Suprapubic skin (tissue), 4 donors: ENCODE data around the gene PRPF19. TPM values are rescaled to one million over a fixed set of nuclear protein-coding genes. Genes with fewer than 3 reads are reported as not detected.

Experiments used
- DNase-seq, 2 donors: peaks; one replicate each; pipeline ENCODE4 v3.0.0-alpha.2; 2019; ENCODE audit warnings: low spot score in 2 of 2
- H3K27ac ChIP-seq: fragments of 200-600 bp; sonication (generic); one replicate; pipeline ENCODE4 v1.5.1; 2019
- H3K27me3 ChIP-seq: fragments of 200-600 bp; sonication (generic); one replicate; pipeline ENCODE4 v1.5.1; 2019
- H3K36me3 ChIP-seq: fragments of 200-600 bp; sonication (generic); one replicate; pipeline ENCODE4 v1.5.1; 2019
- H3K4me1 ChIP-seq: fragments of 200-600 bp; sonication (generic); one replicate; pipeline ENCODE4 v1.5.1; 2019
- H3K4me3 ChIP-seq: fragments of 200-600 bp; sonication (generic); one replicate; pipeline ENCODE4 v1.5.1; 2019; ENCODE audit warnings: mild to moderate bottlenecking
- H3K9me3 ChIP-seq: fragments of 200-600 bp; sonication (generic); one replicate; pipeline ENCODE4 v1.5.1; 2019
- EP300 ChIP-seq: sonication (generic); formaldehyde crosslinking; IDR thresholded peaks from one replicate; pipeline ENCODE4 v1.6.1; 2017; ENCODE audit warnings: antibody characterized with exemption
- POLR2A ChIP-seq, 2 donors: fragments of 450-650 bp; IDR thresholded peaks; one replicate each; pipeline ENCODE4 v1.6.1; 2017; ENCODE audit warnings: antibody characterized with exemption in 2 of 2, mild to moderate bottlenecking in 2 of 2, moderate library complexity in 2 of 2
- POLR2AphosphoS5 ChIP-seq, 3 donors: sonication (generic); formaldehyde crosslinking; IDR thresholded peaks; one replicate each; pipeline ENCODE4 v1.6.1; 2017; ENCODE audit warnings: antibody characterized with exemption in 3 of 3
- WGBS: methylation state at CpG from one replicate; pipeline ENCODE4 v1.1.5; 2018; 5-methylcytosine and 5-hydroxymethylcytosine counted together
- total RNA-seq, 4 donors: library from RNA; depleted of rRNA; stranded (reverse); fragments of >200 nt; gene quantifications; one replicate each; pipeline ENCODE4 v1.1.0, GENCODE V29; 2016
- TF ChIP-seq, protein P1 (sequence below), 2 donors: fragments of 200-600 bp in 1 of 2; fragments of 450-650 bp in 1 of 2; sonication (generic) in 1 of 2; IDR thresholded peaks; one replicate each; pipeline ENCODE4 v1.5.1; 2016 to 2019; ENCODE audit warnings: antibody characterized with exemption in 2 of 2, mild to moderate bottlenecking in 1 of 2, moderate library complexity in 1 of 2

The PRPF19 gene
- total RNA-seq, 4 donors from 2014 or later, result 101 to 153 (median 116) TPM

DNA sequence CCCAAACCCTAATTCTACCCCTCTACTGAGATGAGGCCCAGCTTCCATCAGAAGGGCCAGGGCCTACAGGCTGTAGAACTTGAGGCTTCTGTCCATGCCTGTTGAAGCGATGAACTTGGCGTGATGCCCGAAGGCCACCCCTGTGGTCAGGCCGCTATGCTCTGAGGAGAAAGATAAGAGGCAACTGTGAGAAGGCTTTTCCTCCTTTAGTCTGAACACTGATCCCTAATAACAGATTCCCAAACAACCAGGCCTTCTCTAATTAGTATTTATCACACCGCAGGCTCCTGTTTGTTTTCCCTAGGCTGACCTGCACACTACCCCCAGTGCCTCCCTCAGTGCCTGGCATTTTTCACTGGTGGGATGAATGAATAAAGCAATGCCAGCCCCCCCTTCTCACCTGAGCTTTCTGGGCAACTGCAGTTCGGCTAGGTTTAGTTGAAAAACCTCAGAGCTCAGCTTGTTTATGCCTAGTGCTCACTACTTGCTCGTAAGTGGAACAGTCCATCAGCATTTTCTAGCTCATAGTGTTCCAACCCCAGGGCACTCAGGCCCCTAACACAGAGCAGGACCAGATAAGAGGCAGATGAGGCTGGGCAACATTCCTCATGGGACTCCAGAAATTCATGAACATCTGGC is 15.2 kb downstream of the PRPF19 start:
- DNase-seq, result no peak
- Histone ChIP-seq H3K4me3 (no peak overlapping the region), H3K9me3 (no peaks in the 10 kb centered on the region), H3K4me1 (peaks cover 3% of the 10 kb centered on the region), H3K36me3 (peaks cover 74% of the 10 kb centered on the region), H3K27ac (no peak overlapping the region), H3K27me3 (no peaks in the 10 kb centered on the region)
- no peak for TF ChIP-seq POLR2AphosphoS5 (IDR thresholded peaks at IDR 0.05)
- no peak for TF ChIP-seq POLR2A (IDR thresholded peaks at IDR 0.05)
- 92% methylated on average over 7 of the region's 7 CpGs for WGBS

DNA sequence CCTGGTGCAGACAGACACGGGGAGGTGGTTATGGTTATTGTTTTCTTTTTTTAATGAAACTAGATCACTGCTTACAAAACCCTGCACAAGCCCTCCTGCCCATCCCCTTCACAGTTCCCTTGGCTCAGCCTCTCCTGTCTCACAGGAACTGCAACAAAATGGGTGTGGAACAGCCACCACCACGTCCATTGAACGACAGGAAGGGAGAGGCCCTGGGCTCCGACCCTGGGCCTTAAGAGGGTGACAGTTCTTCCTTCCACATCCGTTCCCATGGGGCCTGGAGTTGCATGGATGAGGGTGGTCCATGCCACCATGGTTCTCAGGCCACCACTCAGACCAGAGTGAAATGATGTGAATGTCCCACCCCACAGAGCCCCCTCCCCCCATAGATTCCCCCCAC is 15.7 kb downstream of the PRPF19 start:
- Histone ChIP-seq H3K9me3 (no peaks in the 10 kb centered on the region), H3K27ac (no peak overlapping the region), H3K27me3 (no peaks in the 10 kb centered on the region), H3K4me3 (no peak overlapping the region), H3K36me3 (peaks cover 69% of the 10 kb centered on the region), H3K4me1 (peaks cover 3% of the 10 kb centered on the region)
- 46% methylated on average over 5 of the region's 5 CpGs for WGBS
- TF ChIP-seq POLR2AphosphoS5 (IDR thresholded peaks at IDR 0.05) (no peak), POLR2A (IDR thresholded peaks at IDR 0.05) (no peak), EP300 (no peak)
- TF ChIP-seq, protein P1, sequence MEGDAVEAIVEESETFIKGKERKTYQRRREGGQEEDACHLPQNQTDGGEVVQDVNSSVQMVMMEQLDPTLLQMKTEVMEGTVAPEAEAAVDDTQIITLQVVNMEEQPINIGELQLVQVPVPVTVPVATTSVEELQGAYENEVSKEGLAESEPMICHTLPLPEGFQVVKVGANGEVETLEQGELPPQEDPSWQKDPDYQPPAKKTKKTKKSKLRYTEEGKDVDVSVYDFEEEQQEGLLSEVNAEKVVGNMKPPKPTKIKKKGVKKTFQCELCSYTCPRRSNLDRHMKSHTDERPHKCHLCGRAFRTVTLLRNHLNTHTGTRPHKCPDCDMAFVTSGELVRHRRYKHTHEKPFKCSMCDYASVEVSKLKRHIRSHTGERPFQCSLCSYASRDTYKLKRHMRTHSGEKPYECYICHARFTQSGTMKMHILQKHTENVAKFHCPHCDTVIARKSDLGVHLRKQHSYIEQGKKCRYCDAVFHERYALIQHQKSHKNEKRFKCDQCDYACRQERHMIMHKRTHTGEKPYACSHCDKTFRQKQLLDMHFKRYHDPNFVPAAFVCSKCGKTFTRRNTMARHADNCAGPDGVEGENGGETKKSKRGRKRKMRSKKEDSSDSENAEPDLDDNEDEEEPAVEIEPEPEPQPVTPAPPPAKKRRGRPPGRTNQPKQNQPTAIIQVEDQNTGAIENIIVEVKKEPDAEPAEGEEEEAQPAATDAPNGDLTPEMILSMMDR (IDR thresholded peaks at IDR 0.05), result no peak
- no peak for DNase-seq

DNA sequence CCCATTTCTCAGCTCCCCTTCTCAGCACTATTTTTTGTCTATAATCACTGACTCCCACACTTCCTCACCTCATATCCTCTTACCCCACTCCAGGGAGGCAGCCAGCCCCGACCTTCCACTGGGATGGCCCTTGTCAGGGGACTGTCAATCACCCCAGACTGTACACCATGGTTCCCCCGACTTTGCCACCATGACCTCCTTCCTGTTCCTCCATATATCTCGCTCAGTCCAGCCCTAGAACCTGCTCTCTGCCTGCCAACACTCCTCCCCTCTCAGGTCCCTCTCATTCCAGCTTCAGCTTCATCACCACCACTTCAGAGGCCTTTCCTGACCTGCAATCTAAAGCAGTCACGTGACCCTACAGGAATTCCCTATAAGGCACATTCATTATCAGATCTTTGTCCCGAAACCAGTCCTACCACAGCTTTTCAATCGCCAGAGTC is 16.5 kb downstream of the PRPF19 start:
- Histone ChIP-seq H3K4me3 (no peak overlapping the region), H3K36me3 (peaks cover 61% of the 10 kb centered on the region), H3K27me3 (no peaks in the 10 kb centered on the region), H3K9me3 (no peaks in the 10 kb centered on the region), H3K4me1 (peaks cover 3% of the 10 kb centered on the region), H3K27ac (no peak overlapping the region)
- TF ChIP-seq POLR2AphosphoS5 (IDR thresholded peaks at IDR 0.05) (no peak), POLR2A (IDR thresholded peaks at IDR 0.05) (no peak), EP300 (no peak)
- TF ChIP-seq, protein P1 (IDR thresholded peaks at IDR 0.05), result no peak
- WGBS, result 61% methylated on average over 6 of the region's 6 CpGs
- DNase-seq, result no peak

DNA sequence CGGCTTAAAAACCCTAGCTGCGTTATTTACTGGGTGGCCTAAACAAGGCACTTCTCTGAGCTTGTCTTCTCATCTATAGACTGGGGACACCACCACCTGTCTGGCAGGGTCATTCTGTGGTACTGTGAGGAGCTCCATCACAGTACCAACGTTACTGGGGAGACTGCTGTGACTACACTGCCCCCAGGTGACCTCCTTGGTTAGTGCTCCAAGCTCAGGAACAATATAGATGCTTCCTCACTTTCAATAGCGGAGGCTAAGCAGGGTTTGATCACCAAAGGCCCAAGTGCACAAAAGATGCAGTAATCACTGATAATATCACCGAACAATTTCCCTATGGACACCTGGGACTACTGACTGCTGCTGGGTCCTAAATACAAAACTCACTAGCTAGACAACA is 18.8 kb downstream of the PRPF19 start:
- Histone ChIP-seq H3K27ac (no peak overlapping the region), H3K4me1 (peaks cover 3% of the 10 kb centered on the region), H3K4me3 (no peak overlapping the region), H3K36me3 (peaks cover 37% of the 10 kb centered on the region), H3K27me3 (no peaks in the 10 kb centered on the region), H3K9me3 (no peaks in the 10 kb centered on the region)
- TF ChIP-seq, protein P1 (IDR thresholded peaks at IDR 0.05), result peak; percentile 8 to 46
- no peak for TF ChIP-seq POLR2AphosphoS5 (IDR thresholded peaks at IDR 0.05)
- WGBS, result 69% methylated on average over 5 of the region's 5 CpGs
- no peak for DNase-seq

DNA sequence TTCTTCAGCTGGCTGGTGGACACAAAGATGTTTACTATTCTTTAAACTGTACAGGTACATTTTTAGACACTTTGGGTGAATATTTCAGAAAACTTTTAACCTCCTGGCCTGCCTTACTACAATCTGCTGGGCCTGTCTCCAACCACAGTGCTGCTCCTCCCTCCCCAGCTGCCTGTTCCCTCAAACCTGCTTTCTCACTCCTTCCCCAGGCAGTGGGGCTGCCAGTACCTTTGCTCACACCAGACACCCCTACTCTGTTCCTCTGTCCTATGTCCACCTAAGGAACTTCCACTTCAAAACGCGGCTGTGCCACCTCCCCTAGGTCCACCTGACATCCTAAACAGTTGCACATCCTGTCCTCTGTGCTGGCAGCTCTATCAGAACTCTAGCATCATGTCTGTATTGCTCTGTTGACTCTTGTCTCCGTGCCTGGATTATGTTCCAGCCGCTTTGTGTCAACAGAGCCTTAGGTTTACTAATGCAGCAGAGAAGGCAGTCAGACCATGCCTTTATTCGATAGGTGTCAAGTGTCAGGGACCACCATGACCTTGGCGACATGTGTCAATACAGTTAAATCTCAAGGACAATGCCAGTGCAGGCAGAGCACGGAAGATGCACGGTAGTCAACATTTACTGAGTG is 25.6 kb downstream of the PRPF19 start:
- no peaks in the 10 kb centered on the region for H3K9me3 ChIP-seq
- TF ChIP-seq POLR2A (IDR thresholded peaks at IDR 0.05), result no peak
- no peak for TF ChIP-seq EP300
- TF ChIP-seq, protein P1 (IDR thresholded peaks at IDR 0.05), result no peak
- no peak for TF ChIP-seq POLR2AphosphoS5 (IDR thresholded peaks at IDR 0.05)
- H3K36me3 ChIP-seq, result peaks cover 30% of the 10 kb centered on the region
- no peak overlapping the region for H3K27ac ChIP-seq
- no peak for DNase-seq
- no peak overlapping the region for H3K4me3 ChIP-seq
- WGBS, result 90% methylated on average over 8 of the region's 8 CpGs
- no peaks in the 10 kb centered on the region for H3K27me3 ChIP-seq
- H3K4me1 ChIP-seq, result no peaks in the 10 kb centered on the region
